NCI-H1092 treated with DMSO at 0.1 percent for 48 hours (cell line): ENCODE measurements around the gene CD53.
"Not testable (repeated sequence)": the region's sequence is repeated elsewhere in the genome, so short reads cannot be mapped to it uniquely, and the experiment has no call there.

Source experiments
- DNase-seq: peaks from one replicate; lab custom pipeline; 2025; lab: John Stamatoyannopoulos, UW

Gene CD53, protein sequence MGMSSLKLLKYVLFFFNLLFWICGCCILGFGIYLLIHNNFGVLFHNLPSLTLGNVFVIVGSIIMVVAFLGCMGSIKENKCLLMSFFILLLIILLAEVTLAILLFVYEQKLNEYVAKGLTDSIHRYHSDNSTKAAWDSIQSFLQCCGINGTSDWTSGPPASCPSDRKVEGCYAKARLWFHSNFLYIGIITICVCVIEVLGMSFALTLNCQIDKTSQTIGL

DNA sequence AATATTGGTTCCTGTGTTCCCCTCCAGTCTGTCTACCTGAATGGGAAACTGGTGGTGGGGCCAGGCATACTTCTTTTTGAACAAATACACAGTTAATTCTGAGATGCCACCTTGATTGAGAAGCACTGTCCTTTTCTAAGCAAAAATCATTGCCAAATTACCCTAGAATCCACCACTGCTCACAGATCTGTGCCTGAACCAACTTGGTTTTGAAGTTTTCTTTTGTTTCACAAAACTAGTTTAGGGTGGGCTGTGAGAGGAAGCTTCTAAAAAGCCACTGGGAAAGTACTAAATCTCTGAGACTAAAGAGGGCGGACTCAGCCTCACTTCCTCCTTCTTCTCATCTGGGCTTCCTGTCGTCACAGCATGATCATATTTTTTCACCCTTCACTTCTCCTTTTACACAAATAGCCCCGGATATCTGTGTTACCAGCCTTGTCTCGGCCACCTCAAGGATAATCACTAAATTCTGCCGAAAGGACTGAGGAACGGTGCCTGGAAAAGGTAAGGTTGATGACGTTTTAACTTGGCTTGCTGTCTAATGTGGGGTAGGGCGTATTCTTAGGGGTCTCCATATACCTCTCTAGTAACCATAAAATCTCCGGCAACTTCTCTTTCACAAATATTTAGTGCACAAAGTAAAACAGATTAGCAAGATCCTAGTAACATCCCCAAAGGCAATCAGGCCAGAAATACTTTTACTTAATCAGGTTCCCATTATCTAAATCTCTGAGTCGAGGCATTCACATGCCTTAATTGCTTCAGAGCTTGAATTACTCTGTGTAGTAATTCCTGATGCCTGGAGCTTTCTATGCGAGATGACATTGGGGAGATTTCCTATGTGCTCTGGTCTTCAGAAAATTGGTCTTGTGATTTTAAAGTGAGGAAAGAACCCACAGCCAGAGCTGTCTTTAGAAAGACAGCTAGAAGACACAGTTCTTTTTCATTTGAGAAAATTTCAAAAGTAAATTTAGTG lies at the start of gene CD53:
Gene CD53 (plus strand): TSS at position 404 of the 976 bp plus-strand sequence. CDS start 18,261 bp downstream, outside the sequence.
- DNase-seq, result no peak

- no peak for DNase-seq
These were observed 48.8 kb upstream of the CD53 start for GRCh38 chr1:110824192-110824591.

DNA sequence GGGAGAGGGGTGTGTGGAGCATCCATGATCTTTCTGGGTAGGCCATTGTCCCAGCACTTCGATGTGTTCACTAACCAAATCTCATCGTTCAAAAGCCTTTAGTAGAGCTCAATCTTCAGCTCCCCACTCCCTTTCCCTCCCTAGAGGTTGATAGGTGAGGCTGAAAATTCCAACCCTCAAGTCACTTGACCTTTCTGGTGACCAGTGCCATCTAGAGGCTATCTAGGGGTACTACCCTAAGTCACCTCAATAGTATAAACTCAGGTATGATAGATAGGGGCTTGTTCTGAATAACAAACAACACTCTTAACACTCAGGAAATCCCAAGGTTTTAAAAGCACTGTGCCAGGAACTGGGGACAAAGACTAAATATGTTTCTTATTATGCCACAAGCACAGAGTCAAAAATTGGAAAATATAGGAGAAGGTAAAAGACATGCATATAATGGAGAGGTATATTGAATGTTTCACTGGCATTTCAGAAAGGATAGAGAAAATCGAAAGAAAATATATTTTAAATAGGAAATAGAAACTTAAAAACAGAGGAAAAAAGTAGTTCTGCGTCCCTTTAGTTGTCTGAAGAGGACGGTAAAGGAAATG lies 42.9 kb upstream of the CD53 start:
- DNase-seq, result peak; percentile 25

GRCh38 chr1:110833779-110834178 lies 39.2 kb upstream of the CD53 start:
- not testable (repeated sequence) for DNase-seq

- no peak for DNase-seq
These were observed 26.1 kb upstream of the CD53 start for GRCh38 chr1:110846861-110847260.

DNA sequence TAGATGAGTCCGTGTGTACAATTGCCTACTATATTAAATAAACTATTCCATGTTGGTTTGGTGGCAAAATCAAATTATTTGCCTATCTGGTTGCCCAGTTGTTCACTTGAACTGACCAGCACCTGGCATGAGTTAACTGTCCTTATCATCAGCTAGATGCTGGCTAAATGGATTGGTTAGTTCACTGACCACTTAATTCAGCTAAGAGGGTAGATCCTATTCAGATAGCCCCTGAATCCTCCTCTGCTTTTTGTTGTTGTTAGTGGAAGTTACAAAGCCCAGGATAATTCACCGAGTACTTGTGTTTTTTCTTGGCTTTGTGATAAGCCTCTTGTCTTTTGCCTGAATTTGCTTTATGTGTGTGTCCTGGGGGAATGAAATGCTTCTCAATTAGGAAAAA lies 22.8 kb upstream of the CD53 start:
- no peak for DNase-seq

DNA sequence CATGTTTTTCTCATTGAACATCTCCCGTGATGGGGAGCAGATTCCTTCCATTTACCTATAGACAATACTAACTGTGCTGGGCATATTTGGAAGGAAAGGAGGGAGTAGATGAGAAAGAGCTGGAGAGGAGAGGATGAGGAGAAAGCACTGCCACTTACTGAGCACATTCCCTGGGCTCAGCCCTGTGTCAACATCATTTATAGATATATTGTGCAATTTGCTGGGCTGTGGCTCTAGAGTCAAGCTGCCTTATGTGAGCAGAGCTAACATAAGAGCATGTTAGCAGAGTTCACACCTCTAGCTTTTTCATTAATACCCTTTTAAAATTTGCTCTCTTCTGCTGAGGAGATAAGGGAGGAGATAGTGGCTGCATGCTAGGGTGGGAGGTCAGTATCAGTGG lies 22.3 kb upstream of the CD53 start:
- DNase-seq, result no peak

- no peak for DNase-seq
These were observed 19.8 kb upstream of the CD53 start for GRCh38 chr1:110853135-110853534.

DNA sequence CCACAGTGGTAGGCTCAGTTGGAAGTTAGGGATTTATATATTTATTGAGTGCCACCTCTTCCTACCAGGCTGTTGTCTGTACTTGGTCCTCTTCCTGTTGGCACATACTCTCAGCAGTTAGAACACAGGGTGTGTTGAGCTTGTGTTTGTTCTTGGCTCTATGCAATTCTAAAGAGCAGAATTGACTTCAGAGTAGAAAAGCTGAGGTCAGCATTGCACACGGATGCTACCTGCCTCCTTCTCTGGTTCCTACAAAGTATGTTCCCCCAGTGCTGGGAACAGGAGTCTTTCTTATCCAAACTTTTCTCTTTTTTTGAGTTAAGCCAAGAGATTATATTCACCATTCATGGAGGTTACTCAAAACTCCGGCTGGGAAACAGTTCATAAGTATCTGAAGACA lies 16.5 kb upstream of the CD53 start:
- DNase-seq, result no peak

- DNase-seq, result no peak
These were observed 14.7 kb upstream of the CD53 start for GRCh38 chr1:110857964-110858948.

GRCh38 chr1:110859062-110859461 lies 13.9 kb upstream of the CD53 start:
- DNase-seq, result no peak

- DNase-seq, result no peak
These were observed 12.8 kb upstream of the CD53 start for GRCh38 chr1:110860174-110860573.

- DNase-seq, result not testable (repeated sequence)
These were observed 12.3 kb upstream of the CD53 start for GRCh38 chr1:110860620-110861019.

- DNase-seq, result not testable (repeated sequence)
These were observed 11.0 kb upstream of the CD53 start for GRCh38 chr1:110861942-110862341.

DNA sequence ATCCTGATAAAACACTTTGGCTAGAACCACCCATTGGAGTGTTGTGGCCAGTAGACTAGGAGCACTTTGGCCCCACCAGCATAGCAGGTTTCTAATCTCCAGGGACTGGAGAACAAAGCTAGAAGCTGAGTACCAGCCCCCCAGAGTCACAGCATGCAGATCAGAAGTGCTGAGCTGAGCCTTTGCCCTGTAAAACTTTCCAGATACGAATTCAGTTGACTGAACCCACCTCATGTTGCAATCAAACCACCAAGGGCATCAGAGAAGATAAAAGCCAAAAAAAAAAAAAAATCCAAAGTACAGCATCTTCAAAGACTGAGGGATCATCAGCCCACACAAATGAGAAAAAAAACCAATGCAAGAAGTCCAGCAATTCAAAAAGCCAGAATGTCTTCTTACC lies 8.7 kb upstream of the CD53 start:
- DNase-seq, result no peak

GRCh38 chr1:110870721-110871388 lies 2.1 kb upstream of the CD53 start:
- DNase-seq, result no peak

DNA sequence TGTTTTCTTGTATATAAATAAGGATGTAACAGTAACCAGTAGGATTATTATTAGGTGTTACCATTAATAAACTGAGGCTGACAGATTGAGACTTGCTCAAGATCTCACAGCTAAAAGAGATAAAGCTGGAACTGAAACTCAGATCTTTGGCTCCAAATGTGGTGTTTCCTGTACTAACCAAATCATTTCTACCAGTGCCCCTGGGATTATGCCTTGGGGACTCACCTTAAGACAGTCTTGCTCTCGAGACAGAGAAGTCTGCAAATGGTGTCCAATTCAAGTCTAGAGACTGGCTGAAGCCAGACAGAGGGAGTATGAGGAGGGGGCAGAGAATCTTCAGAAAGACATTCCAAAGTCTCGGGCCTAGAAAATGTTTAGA lies 593 bp upstream of the CD53 start:
- DNase-seq, result no peak

DNA sequence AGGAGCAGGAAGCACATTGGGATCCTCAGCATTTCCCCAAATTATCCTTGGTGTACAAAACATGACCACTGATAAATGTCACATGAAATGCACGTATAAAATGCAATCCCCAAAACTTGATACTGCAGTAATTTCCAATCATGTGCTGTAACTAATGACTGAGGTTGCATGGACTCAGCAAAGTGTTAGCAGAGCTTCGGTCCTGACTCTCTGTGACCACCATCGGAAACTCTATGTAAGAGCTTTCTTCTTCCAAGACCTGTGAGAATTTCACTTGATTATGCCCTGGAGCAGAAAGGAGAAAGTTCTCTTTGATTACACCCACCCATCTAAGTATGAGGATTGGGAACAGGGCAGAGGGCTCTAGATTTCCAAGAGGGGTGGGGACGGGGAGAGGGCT lies 908 bp downstream of the CD53 start:
- no peak for DNase-seq

DNA sequence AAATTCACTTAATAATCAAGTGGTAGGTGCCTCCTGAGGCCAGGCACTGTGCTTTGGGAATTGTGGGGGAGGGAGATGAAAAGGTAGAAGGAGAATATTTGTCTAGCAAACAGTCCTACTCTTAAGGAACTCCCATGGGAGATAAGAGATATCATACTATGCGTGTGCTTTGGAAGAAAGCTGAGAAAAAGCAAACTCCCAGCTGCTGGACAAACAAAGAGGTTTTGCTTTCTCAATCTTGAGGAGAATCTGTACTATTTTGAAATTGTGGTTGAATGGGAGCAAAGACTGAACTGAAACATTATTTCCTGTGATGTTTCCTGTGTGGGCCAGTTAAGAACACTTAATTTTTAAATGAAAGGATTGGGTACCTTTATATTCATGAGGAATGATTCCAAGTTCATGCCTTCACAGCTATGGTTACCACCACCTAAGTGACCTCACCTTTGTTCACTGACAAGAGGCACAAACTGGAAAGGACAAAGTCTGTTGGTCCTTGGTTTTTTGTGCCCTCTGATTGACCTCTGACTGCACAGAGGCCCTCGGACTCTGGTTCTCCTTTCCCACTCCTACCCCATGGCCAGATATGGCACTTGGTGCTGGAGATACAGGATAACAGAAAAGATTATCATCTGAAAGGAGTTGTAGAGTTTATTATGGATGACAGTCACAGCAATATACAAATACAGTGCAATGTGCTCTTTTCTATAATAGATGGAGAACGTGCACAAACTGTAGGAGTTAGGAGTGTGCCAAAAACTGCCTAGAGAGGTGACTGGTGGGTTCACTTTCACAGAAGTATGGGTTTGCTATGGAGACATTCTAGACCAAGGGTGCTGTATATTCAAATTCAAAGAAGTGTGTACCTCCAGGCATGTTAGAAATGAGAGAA lies 1.6 kb downstream of the CD53 start:
- no peak for DNase-seq

DNA sequence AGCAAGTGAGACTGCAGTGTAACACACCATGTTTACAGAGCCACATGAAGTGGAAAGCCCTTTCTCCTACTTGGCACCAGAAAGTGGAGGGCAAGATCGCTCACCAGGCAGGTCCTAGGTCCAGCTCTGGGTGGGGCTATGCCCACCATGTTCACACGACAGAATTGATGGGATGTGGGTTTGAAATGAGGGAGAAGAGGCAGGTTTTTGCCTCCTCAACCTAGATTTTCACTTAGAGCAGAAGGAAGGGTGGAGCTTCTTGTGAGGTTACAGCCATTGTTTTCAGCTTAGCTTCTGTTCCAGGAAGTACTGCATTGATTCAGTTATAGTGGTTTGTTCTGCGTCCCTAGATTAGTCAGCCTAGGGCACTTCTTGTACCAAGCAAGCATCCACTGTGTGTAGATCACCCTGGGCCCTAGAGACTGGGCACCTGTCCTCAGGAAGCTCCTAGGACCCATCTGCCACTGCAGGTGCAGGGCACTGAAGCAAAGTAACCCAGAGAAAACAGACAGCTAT lies 2.3 kb downstream of the CD53 start:
- no peak for DNase-seq
